Activated T-helper 9 cell treated with anti-CD3 and anti-CD28 coated beads, Interleukin-2, amount 50 U/mL, for 16 hours (primary cell): ENCODE data around the gene MAN1C1.
A peak's percentile ranks its signal among the peaks of the same experiment; 100 is the strongest.
"Not testable (repeated sequence)": the region's sequence is repeated elsewhere in the genome, so short reads cannot be mapped to it uniquely, and the experiment has no call there.

Experiments
- DNase-seq: peaks from one replicate; pipeline ENCODE4 v3.0.0-alpha.2; 2020; ENCODE audit warnings: low read depth

Gene MAN1C1

GRCh38 chr1:25657883-25658760, 41.5 kb downstream of the MAN1C1 start:
- no peak for DNase-seq

DNA sequence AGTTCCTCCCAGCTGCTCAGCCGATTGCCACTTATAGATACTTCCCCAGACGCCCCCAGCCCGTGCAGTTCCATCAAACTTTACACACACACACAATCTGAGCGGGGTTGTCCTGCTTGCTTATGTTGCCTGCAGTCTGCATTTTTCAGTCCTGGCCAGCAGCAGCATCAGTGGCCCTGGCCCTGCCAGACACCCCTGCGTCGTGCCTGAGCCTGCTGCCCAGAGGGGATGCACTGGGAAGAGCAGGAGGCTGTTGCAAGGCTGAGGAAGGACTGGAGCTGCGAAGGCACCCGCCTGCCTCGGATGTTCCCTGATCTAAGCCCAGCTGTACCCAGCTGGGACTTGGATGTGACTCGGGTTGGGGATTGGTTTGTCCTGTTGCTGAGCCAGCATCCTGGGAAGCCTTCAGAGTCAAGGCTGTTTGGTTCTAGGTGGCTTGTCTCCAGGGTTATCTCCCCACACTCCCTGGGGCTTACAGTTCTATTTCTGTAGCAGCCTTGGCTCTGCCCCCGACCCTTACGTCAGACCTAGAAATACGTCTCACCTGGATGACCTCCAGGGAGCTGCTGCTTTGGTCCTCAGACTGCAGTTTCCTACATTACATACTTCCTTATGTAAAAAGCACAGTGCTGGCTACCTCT, 42.3 kb downstream of the MAN1C1 start:
- no peak for DNase-seq

DNA sequence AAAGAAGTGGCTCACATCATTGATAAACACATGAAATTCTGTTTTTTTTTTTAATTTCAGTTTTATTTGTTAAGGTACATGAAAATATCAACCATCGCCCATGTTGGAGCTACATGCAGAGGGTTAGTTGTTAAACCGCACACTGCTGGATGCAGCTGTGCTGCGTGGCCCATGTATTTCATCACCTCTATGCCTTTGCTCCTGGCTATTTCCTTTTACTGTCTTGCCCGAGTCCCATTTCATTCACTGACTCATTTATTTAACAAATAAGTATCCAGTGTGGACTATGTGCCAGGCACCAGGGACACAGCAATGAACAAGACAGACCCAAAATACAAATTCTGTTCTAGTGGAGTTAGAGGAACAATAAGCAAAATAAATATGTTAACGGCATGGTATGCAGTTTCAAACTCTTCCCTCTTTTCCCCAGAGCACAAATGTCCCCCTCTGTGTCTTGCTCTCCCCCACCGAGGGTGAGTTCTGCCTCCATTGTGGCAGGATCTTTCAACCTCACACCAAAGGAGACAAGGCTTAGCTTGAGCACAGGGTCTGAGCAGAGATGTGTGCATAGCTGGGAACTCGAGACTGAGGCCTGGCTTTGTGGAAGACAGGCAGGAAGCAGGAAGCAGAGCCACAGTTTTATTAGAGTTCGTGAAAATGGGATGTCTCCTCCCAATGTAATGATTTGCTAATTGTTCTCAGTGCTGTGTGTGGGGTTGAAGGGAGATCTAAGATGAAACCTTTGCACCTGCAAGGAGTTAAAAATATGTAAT, 44.6 kb downstream of the MAN1C1 start:
- no peak for DNase-seq

DNA sequence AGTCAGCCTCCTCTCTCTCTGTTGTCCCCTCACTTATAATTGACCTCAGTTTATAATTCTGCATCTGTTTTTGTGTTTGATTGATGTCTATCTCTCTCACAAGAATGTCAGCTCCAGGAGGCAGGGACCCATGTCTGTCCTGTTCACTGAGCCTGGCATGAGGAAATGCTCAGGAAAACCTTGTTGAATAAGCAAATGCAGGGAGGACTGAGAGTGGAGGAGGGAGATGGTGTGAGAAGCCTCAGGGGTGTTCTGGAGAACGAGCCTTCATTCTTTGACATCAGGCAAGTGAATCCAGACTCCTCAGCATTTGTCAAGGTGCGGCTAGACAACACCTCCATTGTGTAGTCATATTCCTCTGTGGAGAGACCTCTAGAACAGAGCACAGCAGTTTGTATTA, 45.5 kb downstream of the MAN1C1 start:
- no peak for DNase-seq

GRCh38 chr1:25662959-25663358, 46.4 kb downstream of the MAN1C1 start:
- not testable (repeated sequence) for DNase-seq

- DNase-seq: no peak
Observed at GRCh38 chr1:25664357-25665199, 48.0 kb downstream of the MAN1C1 start.

GRCh38 chr1:25666460-25666859, 49.9 kb downstream of the MAN1C1 start:
- DNase-seq: no peak

- DNase-seq: no peak
Observed at GRCh38 chr1:25668931-25669573, 52.5 kb downstream of the MAN1C1 start.

DNA sequence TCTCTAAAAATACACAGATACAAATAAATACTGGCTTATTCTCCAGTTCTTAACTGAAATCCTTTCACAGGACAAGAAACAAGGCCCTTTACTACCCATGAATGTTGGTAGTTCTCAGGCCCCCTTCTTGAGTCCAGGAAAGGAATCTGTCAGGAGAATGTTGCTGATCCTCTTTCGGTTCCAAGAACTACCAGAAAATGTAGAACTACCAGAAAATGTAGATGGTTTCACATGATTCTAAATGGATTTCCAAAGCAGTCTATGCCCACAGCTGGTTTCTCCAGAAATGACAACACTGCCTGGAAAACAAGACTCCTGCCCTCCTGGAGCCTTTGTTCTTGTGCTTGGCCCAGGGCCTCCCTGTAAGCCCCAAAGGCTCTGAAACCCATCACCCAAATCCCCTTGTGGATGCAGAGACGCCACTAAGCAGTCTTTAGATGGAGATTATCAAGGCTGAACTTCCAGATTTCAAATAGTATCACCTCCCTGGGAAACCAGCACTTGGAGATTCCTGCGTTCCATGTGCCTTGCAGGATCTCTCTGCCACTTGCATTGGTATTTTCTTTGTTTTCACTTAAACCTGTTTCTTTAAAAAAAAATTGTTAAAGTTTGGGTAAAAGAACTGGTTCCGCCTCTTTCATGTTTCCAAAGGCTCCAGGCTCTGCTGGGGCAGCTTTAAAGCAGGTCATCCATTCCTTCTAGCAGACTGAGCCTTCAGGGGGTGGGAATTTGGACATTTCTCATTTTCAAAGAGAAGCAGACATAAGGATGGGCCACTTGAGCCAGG, 53.4 kb downstream of the MAN1C1 start:
- DNase-seq: no peak

DNA sequence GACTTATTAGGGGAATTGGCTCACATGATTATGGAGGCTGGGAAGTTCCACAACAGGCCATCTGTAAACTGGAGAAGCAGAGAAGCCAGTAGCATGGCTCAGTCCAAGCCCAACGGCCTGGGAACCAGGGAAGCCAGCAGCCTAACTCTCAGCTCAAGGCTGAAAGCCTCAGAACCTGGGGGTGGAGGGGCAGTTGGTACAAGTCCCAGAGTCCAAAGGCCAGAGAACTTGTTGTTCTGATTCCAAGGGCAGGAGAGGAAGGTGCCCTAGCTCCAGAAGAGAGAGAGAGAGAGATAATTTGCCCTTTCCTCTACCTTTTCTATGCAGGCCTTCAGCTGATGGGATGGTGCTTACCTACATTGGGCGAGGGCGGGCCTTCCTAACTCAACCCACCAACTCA, 55.3 kb downstream of the MAN1C1 start:
- DNase-seq: no peak

GRCh38 chr1:25672763-25673409, 56.3 kb downstream of the MAN1C1 start:
- no peak for DNase-seq

GRCh38 chr1:25673456-25673855, 56.9 kb downstream of the MAN1C1 start:
- no peak for DNase-seq

- DNase-seq: no peak
Observed at GRCh38 chr1:25673962-25674806, 57.6 kb downstream of the MAN1C1 start.

- no peak for DNase-seq
Observed at GRCh38 chr1:25674807-25675084, 58.2 kb downstream of the MAN1C1 start.

- DNase-seq: peak; percentile 62
Observed at GRCh38 chr1:25675729-25676476, 59.3 kb downstream of the MAN1C1 start.

- DNase-seq: no peak
Observed at GRCh38 chr1:25676488-25676887, 59.9 kb downstream of the MAN1C1 start.

GRCh38 chr1:25677193-25677773, 60.7 kb downstream of the MAN1C1 start:
- DNase-seq: no peak

- no peak for DNase-seq
Observed at GRCh38 chr1:25679171-25679570, 62.6 kb downstream of the MAN1C1 start.
